IMR-90 (cell line): ENCODE measurements around the gene S100A5. TPM values are rescaled to one million over a fixed set of nuclear protein-coding genes. Genes with fewer than 3 reads are reported as not detected.

Experiments
- ATAC-seq: fragments of 200-7000 bp; cut with Tn5 transposase; 2 replicates; pipeline ENCODE4 v1.9.1; 2020; ENCODE audit warnings: low read depth, mild to moderate bottlenecking, moderate library complexity
- BruUV-seq: library from RNA; stranded (reverse); fragments of 400-500 nt; replicated peaks from 2 replicates; lab custom pipeline; 2021; lab: Mats Ljungman, UMichigan
- CTCF ChIA-PET: fragments of 300-600 bp; formaldehyde crosslinking; extraction: SDS; loops from one replicate; lab custom pipeline; 2021; ENCODE audit warnings: antibody characterized with exemption; lab: Yijun Ruan, JAX
- POLR2A ChIA-PET: fragments of 300-600 bp; sonication (Branson Sonifier 250); formaldehyde crosslinking; loops from one replicate; lab custom pipeline; 2022; ENCODE audit warnings: antibody characterized with exemption; ENCODE audit not compliant: unreplicated experiment; lab: Charles Lee
- DNase-seq: peaks from one replicate; pipeline ENCODE4 v3.0.0; 2013
- H2AFZ ChIP-seq: replicated peaks from 2 replicates; pipeline ENCODE3; 2013; ENCODE audit warnings: low read length, mild to moderate bottlenecking; ENCODE audit not compliant: poor library complexity
- H2AK5ac ChIP-seq: 2 replicates; pipeline ENCODE4 v1.6.1; 2013; ENCODE audit warnings: low read depth, low read length, inconsistent platforms
- H2AK9ac ChIP-seq: replicated peaks from 2 replicates; pipeline ENCODE3; 2013; ENCODE audit warnings: mild to moderate bottlenecking, low read depth, low read length, moderate library complexity; ENCODE audit not compliant: poor library complexity
- H2BK120ac ChIP-seq: 2 replicates; pipeline ENCODE4 v1.6.1; 2013; ENCODE audit warnings: low read depth, low read length, inconsistent platforms
- H2BK15ac ChIP-seq: 3 replicates; pipeline ENCODE4 v1.6.1; 2013; ENCODE audit warnings: low read depth, low read length, inconsistent platforms
- H2BK20ac ChIP-seq: 2 replicates; pipeline ENCODE4 v1.6.1; 2013; ENCODE audit warnings: low read depth, mild to moderate bottlenecking, inconsistent platforms, low read length, moderate library complexity
- H2BK5ac ChIP-seq: 2 replicates; pipeline ENCODE4 v1.6.1; 2013; ENCODE audit warnings: mild to moderate bottlenecking, low read depth, low read length, inconsistent platforms; ENCODE audit not compliant: poor library complexity, severe bottlenecking
- H3K14ac ChIP-seq: replicated peaks from 2 replicates; pipeline ENCODE4 v1.6.1; 2013; ENCODE audit warnings: low read depth, low read length, inconsistent platforms
- H3K18ac ChIP-seq: 2 replicates; pipeline ENCODE4 v1.6.1; 2013; ENCODE audit warnings: low read depth, low read length, control low read depth
- H3K23ac ChIP-seq: 2 replicates; pipeline ENCODE4 v1.6.1; 2013; ENCODE audit warnings: low read depth, low read length, inconsistent platforms
- H3K27ac ChIP-seq: 2 replicates; pipeline ENCODE4 v1.5.1; 2013; ENCODE audit warnings: mild to moderate bottlenecking, control low read depth, low read length; ENCODE audit not compliant: insufficient read depth
- H3K27me3 ChIP-seq: 2 replicates; pipeline ENCODE4 v1.6.1; 2013; ENCODE audit warnings: low read length; ENCODE audit not compliant: control insufficient read depth, insufficient read depth
- H3K36me3 ChIP-seq: 2 replicates; pipeline ENCODE4 v1.6.1; 2013; ENCODE audit warnings: low read length, mixed read lengths; ENCODE audit not compliant: control insufficient read depth, insufficient read depth
- H3K4ac ChIP-seq: 2 replicates; pipeline ENCODE4 v1.6.1; 2013; ENCODE audit warnings: low read depth, low read length, inconsistent platforms
- H3K4me1 ChIP-seq: 2 replicates; pipeline ENCODE4 v1.6.1; 2013; ENCODE audit warnings: low read length, mixed read lengths; ENCODE audit not compliant: control insufficient read depth, insufficient read depth
- H3K4me2 ChIP-seq: 2 replicates; pipeline ENCODE4 v1.6.1; 2013; ENCODE audit warnings: low read depth, mild to moderate bottlenecking, control low read depth, low read length, moderate library complexity
- H3K4me3 ChIP-seq: 2 replicates; pipeline ENCODE4 v1.5.1; 2013; ENCODE audit warnings: low read depth, mild to moderate bottlenecking, control low read depth, low read length, moderate library complexity; ENCODE audit not compliant: insufficient read depth
- H3K56ac ChIP-seq: 2 replicates; pipeline ENCODE4 v1.6.1; 2013; ENCODE audit warnings: low read length, inconsistent platforms; ENCODE audit not compliant: insufficient read depth; ENCODE audit errors: extremely low read depth
- H3K79me1 ChIP-seq, 2 experiments: 2 replicates each; pipeline ENCODE4 v1.6.1; 2013; ENCODE audit warnings: low read length in 2 of 2, inconsistent platforms in 1 of 2, low read depth in 1 of 2
- H3K9ac ChIP-seq: 2 replicates; pipeline ENCODE4 v1.6.1; 2013; ENCODE audit warnings: low read depth, low read length, control low read depth
- H3K9me1 ChIP-seq: 2 replicates; pipeline ENCODE4 v1.6.1; 2013; ENCODE audit warnings: low read length, inconsistent platforms; ENCODE audit not compliant: insufficient read depth
- H3K9me3 ChIP-seq: 2 replicates; pipeline ENCODE4 v1.6.1; 2013; ENCODE audit warnings: low read length; ENCODE audit not compliant: control insufficient read depth, insufficient read depth
- H4K20me1 ChIP-seq: 2 replicates; pipeline ENCODE4 v1.6.1; 2013; ENCODE audit warnings: low read length, inconsistent platforms; ENCODE audit not compliant: insufficient read depth
- H4K5ac ChIP-seq: 2 replicates; pipeline ENCODE4 v1.6.1; 2013; ENCODE audit warnings: mild to moderate bottlenecking, low read depth, low read length, control low read depth
- H4K8ac ChIP-seq, 2 experiments: 2 replicates each; pipeline ENCODE4 v1.6.1; 2013; ENCODE audit warnings: low read depth in 2 of 2, low read length in 2 of 2, control low read depth in 1 of 2, inconsistent platforms in 1 of 2
- H4K91ac ChIP-seq: 2 replicates; pipeline ENCODE4 v1.6.1; 2013; ENCODE audit warnings: low read depth, low read length, inconsistent platforms; ENCODE audit not compliant: insufficient read depth
- CEBPB ChIP-seq: IDR thresholded peaks from 2 replicates; pipeline ENCODE4 v1.6.1; 2012; ENCODE audit warnings: low read depth, low read length, improper control_type of control experiment
- CTCF ChIP-seq: conservative IDR thresholded peaks from 2 replicates; pipeline ENCODE4 v1.5.1; 2012; ENCODE audit warnings: mild to moderate bottlenecking, low read depth, low read length, improper control_type of control experiment
- MXI1 ChIP-seq: IDR thresholded peaks from 2 replicates; pipeline ENCODE4 v1.6.1; 2012; ENCODE audit warnings: low read depth, mild to moderate bottlenecking, low read length, moderate library complexity, borderline replicate concordance
- whole genome bisulfite sequencing, 2 experiments: methylation state at CpG; one replicate each; pipeline versions ENCODE4 v1.1.5 to v1.1.7; 2013; ENCODE audit warnings: missing lambda C conversion rate in 2 of 2; ENCODE audit not compliant: insufficient read length in 1 of 2; ENCODE audit errors: extremely low coverage in 2 of 2; 5-methylcytosine and 5-hydroxymethylcytosine counted together
- dilution Hi-C: fragments of 300-500 bp; cut with HindIII; formaldehyde crosslinking; loops from one replicate; pipeline ENCODE4 v1.14.3; 2018; ENCODE audit warnings: low sequenced_read_pairs; ENCODE audit not compliant: unreplicated experiment
- in situ Hi-C: fragments of 300-500 bp; cut with MboI; formaldehyde crosslinking; loops from 3 replicates; pipeline ENCODE4 v1.14.3; 2019; ENCODE audit warnings: low sequenced_read_pairs, inconsistent platforms, mixed read lengths
- intact Hi-C: fragments of 100-400 bp; cut with micrococcal nuclease; formaldehyde crosslinking; loops from 2 replicates; pipeline ENCODE4 v1.10.0; 2022
- polyA plus RNA-seq, 3 experiments: library from polyadenylated mRNA; depleted of rRNA; stranded (reverse); fragments of >200 nt; gene quantifications; 2 replicates each; pipeline ENCODE4 v1.2.3, GENCODE V29; 2012; ENCODE audit warnings: low replicate concordance in 1 of 3
- total RNA-seq: library from RNA; depleted of rRNA; stranded (reverse); fragments of >200 nt; gene quantifications from 2 replicates; pipeline ENCODE4 v1.2.3, GENCODE V29; 2012

The S100A5 gene
- total and polyA plus RNA-seq, 2 of the 4 experiments (the other 2 are of a cell fraction) = 0.27 TPM; not detected in 1

GRCh38 chr1:153550398-153550758 lies 9.6 kb upstream of the S100A5 start:
- WGBS, 2 experiments = 92% methylated on average over 2 of the region's 4 CpGs; no CpG with 5 or more reads in 1 of the 2 experiments
- TF ChIP-seq CTCF (no peak), CEBPB (no peak), MXI1 (no peak)
- peaks cover 0 to 27% of the 10 kb centered on the region in 2 experiments; a peak in 3 of 4 replicates for H3K79me1 ChIP-seq
- H3K4me2 ChIP-seq = no peak overlapping the region
- peak overlapping the region; percentile 96 for H2AK5ac ChIP-seq
- no peak overlapping the region for H3K9ac ChIP-seq
- no peaks in the 10 kb centered on the region for H3K36me3 ChIP-seq
- peak overlapping the region; percentile 77 for H2AFZ ChIP-seq
- in situ Hi-C loops (no loop called here), dilution Hi-C loops (no loop called here), intact Hi-C loops (no loop called here)
- peaks cover 59% of the 10 kb centered on the region for H3K9me1 ChIP-seq
- H3K56ac ChIP-seq = no peak overlapping the region
- no peak for ATAC-seq
- H2BK15ac ChIP-seq = peak overlapping the region; percentile 90; the same call in 2 of the 3 replicates
- no peaks in the 10 kb centered on the region for H4K20me1 ChIP-seq
- peak overlapping the region; percentile 96 for H2AK9ac ChIP-seq
- H3K4me3 ChIP-seq = no peak overlapping the region
- H3K18ac ChIP-seq = no peak overlapping the region
- peak overlapping the region; percentile 35 for H3K14ac ChIP-seq
- 0 out of 2 replicates have a peak overlapping the region, but pooled peaks have one; percentile 55 for H3K23ac ChIP-seq
- H3K9me3 ChIP-seq = no peaks in the 10 kb centered on the region
- ChIA-PET POLR2A (interaction anchor here (1.6 kb wide), 1 partner anchor 15 kb away, joined by 14 read pairs; the partner anchor contains the start of gene S100A6), CTCF (interaction anchor here (1.2 kb wide), 1 partner anchor 18 kb away, joined by 4 read pairs; no protein-coding TSS in a partner anchor)
- no peak for DNase-seq
- peaks cover 42% of the 10 kb centered on the region for H3K4me1 ChIP-seq
- peak overlapping the region; percentile 97 for H2BK120ac ChIP-seq
- peak overlapping the region; percentile 96 for H3K4ac ChIP-seq
- H4K91ac ChIP-seq = peak overlapping the region; percentile 93
- H2BK5ac ChIP-seq = peak overlapping the region; percentile 42
- peak overlapping the region; percentile 94 for H2BK20ac ChIP-seq
- H4K5ac ChIP-seq = no peak overlapping the region
- no TSS peak for BruUV-seq
- H3K27ac ChIP-seq = no peak overlapping the region
- H3K27me3 ChIP-seq = no peaks in the 10 kb centered on the region
- peak overlapping the region; percentile 43 to 87; a peak in 2 of 4 replicates for H4K8ac ChIP-seq
